IMR-90 (cell line): ENCODE results near the gene USP25. TPM values are rescaled to one million over a fixed set of nuclear protein-coding genes. Genes with fewer than 3 reads are reported as not detected.

Experiments
- ATAC-seq: fragments of 200-7000 bp; cut with Tn5 transposase; 2 replicates; pipeline ENCODE4 v1.9.1; 2020; ENCODE audit warnings: low read depth, mild to moderate bottlenecking, moderate library complexity
- BruUV-seq: library from RNA; stranded (reverse); fragments of 400-500 nt; replicated peaks from 2 replicates; lab custom pipeline; 2021; lab: Mats Ljungman, UMichigan
- CTCF ChIA-PET: fragments of 300-600 bp; formaldehyde crosslinking; extraction: SDS; loops from one replicate; lab custom pipeline; 2021; ENCODE audit warnings: antibody characterized with exemption; lab: Yijun Ruan, JAX
- POLR2A ChIA-PET: fragments of 300-600 bp; sonication (Branson Sonifier 250); formaldehyde crosslinking; loops from one replicate; lab custom pipeline; 2022; ENCODE audit warnings: antibody characterized with exemption; ENCODE audit not compliant: unreplicated experiment; lab: Charles Lee
- DNase-seq: peaks from one replicate; pipeline ENCODE4 v3.0.0; 2013
- H2AFZ ChIP-seq: replicated peaks from 2 replicates; pipeline ENCODE3; 2013; ENCODE audit warnings: low read length, mild to moderate bottlenecking; ENCODE audit not compliant: poor library complexity
- H2AK5ac ChIP-seq: 2 replicates; pipeline ENCODE4 v1.6.1; 2013; ENCODE audit warnings: low read depth, low read length, inconsistent platforms
- H2AK9ac ChIP-seq: replicated peaks from 2 replicates; pipeline ENCODE3; 2013; ENCODE audit warnings: mild to moderate bottlenecking, low read depth, low read length, moderate library complexity; ENCODE audit not compliant: poor library complexity
- H2BK120ac ChIP-seq: 2 replicates; pipeline ENCODE4 v1.6.1; 2013; ENCODE audit warnings: low read depth, low read length, inconsistent platforms
- H2BK15ac ChIP-seq: 3 replicates; pipeline ENCODE4 v1.6.1; 2013; ENCODE audit warnings: low read depth, low read length, inconsistent platforms
- H2BK20ac ChIP-seq: 2 replicates; pipeline ENCODE4 v1.6.1; 2013; ENCODE audit warnings: low read depth, mild to moderate bottlenecking, inconsistent platforms, low read length, moderate library complexity
- H2BK5ac ChIP-seq: 2 replicates; pipeline ENCODE4 v1.6.1; 2013; ENCODE audit warnings: mild to moderate bottlenecking, low read depth, low read length, inconsistent platforms; ENCODE audit not compliant: poor library complexity, severe bottlenecking
- H3K14ac ChIP-seq: replicated peaks from 2 replicates; pipeline ENCODE4 v1.6.1; 2013; ENCODE audit warnings: low read depth, low read length, inconsistent platforms
- H3K18ac ChIP-seq: 2 replicates; pipeline ENCODE4 v1.6.1; 2013; ENCODE audit warnings: low read depth, low read length, control low read depth
- H3K23ac ChIP-seq: 2 replicates; pipeline ENCODE4 v1.6.1; 2013; ENCODE audit warnings: low read depth, low read length, inconsistent platforms
- H3K27ac ChIP-seq: 2 replicates; pipeline ENCODE4 v1.5.1; 2013; ENCODE audit warnings: mild to moderate bottlenecking, control low read depth, low read length; ENCODE audit not compliant: insufficient read depth
- H3K27me3 ChIP-seq: 2 replicates; pipeline ENCODE4 v1.6.1; 2013; ENCODE audit warnings: low read length; ENCODE audit not compliant: control insufficient read depth, insufficient read depth
- H3K36me3 ChIP-seq: 2 replicates; pipeline ENCODE4 v1.6.1; 2013; ENCODE audit warnings: low read length, mixed read lengths; ENCODE audit not compliant: control insufficient read depth, insufficient read depth
- H3K4ac ChIP-seq: 2 replicates; pipeline ENCODE4 v1.6.1; 2013; ENCODE audit warnings: low read depth, low read length, inconsistent platforms
- H3K4me1 ChIP-seq: 2 replicates; pipeline ENCODE4 v1.6.1; 2013; ENCODE audit warnings: low read length, mixed read lengths; ENCODE audit not compliant: control insufficient read depth, insufficient read depth
- H3K4me2 ChIP-seq: 2 replicates; pipeline ENCODE4 v1.6.1; 2013; ENCODE audit warnings: low read depth, mild to moderate bottlenecking, control low read depth, low read length, moderate library complexity
- H3K4me3 ChIP-seq: 2 replicates; pipeline ENCODE4 v1.5.1; 2013; ENCODE audit warnings: low read depth, mild to moderate bottlenecking, control low read depth, low read length, moderate library complexity; ENCODE audit not compliant: insufficient read depth
- H3K56ac ChIP-seq: 2 replicates; pipeline ENCODE4 v1.6.1; 2013; ENCODE audit warnings: low read length, inconsistent platforms; ENCODE audit not compliant: insufficient read depth; ENCODE audit errors: extremely low read depth
- H3K79me1 ChIP-seq, 2 experiments: 2 replicates each; pipeline ENCODE4 v1.6.1; 2013; ENCODE audit warnings: low read length in 2 of 2, inconsistent platforms in 1 of 2, low read depth in 1 of 2
- H3K9ac ChIP-seq: 2 replicates; pipeline ENCODE4 v1.6.1; 2013; ENCODE audit warnings: low read depth, low read length, control low read depth
- H3K9me1 ChIP-seq: 2 replicates; pipeline ENCODE4 v1.6.1; 2013; ENCODE audit warnings: low read length, inconsistent platforms; ENCODE audit not compliant: insufficient read depth
- H3K9me3 ChIP-seq: 2 replicates; pipeline ENCODE4 v1.6.1; 2013; ENCODE audit warnings: low read length; ENCODE audit not compliant: control insufficient read depth, insufficient read depth
- H4K20me1 ChIP-seq: 2 replicates; pipeline ENCODE4 v1.6.1; 2013; ENCODE audit warnings: low read length, inconsistent platforms; ENCODE audit not compliant: insufficient read depth
- H4K5ac ChIP-seq: 2 replicates; pipeline ENCODE4 v1.6.1; 2013; ENCODE audit warnings: mild to moderate bottlenecking, low read depth, low read length, control low read depth
- H4K8ac ChIP-seq, 2 experiments: 2 replicates each; pipeline ENCODE4 v1.6.1; 2013; ENCODE audit warnings: low read depth in 2 of 2, low read length in 2 of 2, control low read depth in 1 of 2, inconsistent platforms in 1 of 2
- H4K91ac ChIP-seq: 2 replicates; pipeline ENCODE4 v1.6.1; 2013; ENCODE audit warnings: low read depth, low read length, inconsistent platforms; ENCODE audit not compliant: insufficient read depth
- MAZ ChIP-seq: IDR thresholded peaks from 2 replicates; pipeline ENCODE4 v1.6.1; 2012; ENCODE audit warnings: low read depth, mild to moderate bottlenecking, low read length, improper control_type of control experiment, moderate library complexity, borderline replicate concordance
- MXI1 ChIP-seq: IDR thresholded peaks from 2 replicates; pipeline ENCODE4 v1.6.1; 2012; ENCODE audit warnings: low read depth, mild to moderate bottlenecking, low read length, moderate library complexity, borderline replicate concordance
- SMC3 ChIP-seq: fragments of 150-350 bp; IDR thresholded peaks from 2 replicates; pipeline ENCODE4 v1.6.1; 2016; ENCODE audit warnings: low read depth, mild to moderate bottlenecking, antibody characterized with exemption, low read length, moderate library complexity
- WGBS, 2 experiments: methylation state at CpG; one replicate each; pipeline versions ENCODE4 v1.1.5 to v1.1.7; 2013; ENCODE audit warnings: missing lambda C conversion rate in 2 of 2; ENCODE audit not compliant: insufficient read length in 1 of 2; ENCODE audit errors: extremely low coverage in 2 of 2; 5-methylcytosine and 5-hydroxymethylcytosine counted together
- dilution Hi-C: fragments of 300-500 bp; cut with HindIII; formaldehyde crosslinking; loops from one replicate; pipeline ENCODE4 v1.14.3; 2018; ENCODE audit warnings: low sequenced_read_pairs; ENCODE audit not compliant: unreplicated experiment
- in situ Hi-C: fragments of 300-500 bp; cut with MboI; formaldehyde crosslinking; loops from 3 replicates; pipeline ENCODE4 v1.14.3; 2019; ENCODE audit warnings: low sequenced_read_pairs, inconsistent platforms, mixed read lengths
- intact Hi-C: fragments of 100-400 bp; cut with micrococcal nuclease; formaldehyde crosslinking; loops from 2 replicates; pipeline ENCODE4 v1.10.0; 2022
- polyA plus RNA-seq, 3 experiments: library from polyadenylated mRNA; depleted of rRNA; stranded (reverse); fragments of >200 nt; gene quantifications; 2 replicates each; pipeline ENCODE4 v1.2.3, GENCODE V29; 2012; ENCODE audit warnings: low replicate concordance in 1 of 3
- total RNA-seq: library from RNA; depleted of rRNA; stranded (reverse); fragments of >200 nt; gene quantifications from 2 replicates; pipeline ENCODE4 v1.2.3, GENCODE V29; 2012

USP25 gene
- total and polyA plus RNA-seq, 2 of the 4 experiments (the other 2 are of a cell fraction): 9.3 to 23.3 TPM

DNA sequence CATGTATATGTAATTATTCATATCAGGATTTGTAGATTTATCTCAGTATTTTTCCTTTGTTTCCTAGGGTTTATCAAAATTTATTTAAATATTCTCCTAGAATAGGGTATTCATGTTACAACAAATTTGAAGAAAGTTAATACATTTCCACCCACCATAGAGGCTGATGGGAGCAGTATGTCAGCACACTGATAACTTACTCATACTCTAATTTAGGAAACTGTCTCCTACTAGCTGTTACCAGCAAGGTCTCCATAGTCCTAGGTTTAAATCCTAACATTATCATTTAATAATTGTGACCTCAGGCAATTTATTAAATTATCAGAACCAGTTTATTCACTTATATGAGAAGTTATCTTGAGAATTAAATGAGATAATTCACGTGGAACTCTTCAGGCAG lies 127.0 kb downstream of the USP25 start:
- Histone ChIP-seq H3K4me1 (no peaks in the 10 kb centered on the region), H2AK5ac (no peak overlapping the region), H3K4me3 (no peak overlapping the region), H4K8ac (no peak overlapping the region), H3K27me3 (no peaks in the 10 kb centered on the region), H3K9me1 (no peaks in the 10 kb centered on the region), H3K18ac (no peak overlapping the region), H3K27ac (no peak overlapping the region), H3K9me3 (no peaks in the 10 kb centered on the region), H4K20me1 (no peaks in the 10 kb centered on the region), H3K23ac (no peak overlapping the region), H3K56ac (no peak overlapping the region), H2BK120ac (no peak overlapping the region), H3K9ac (no peak overlapping the region), H2AK9ac (no peak overlapping the region), H3K36me3 (0 out of 2 replicates have a peak, but pooled peaks cover 1% of the 10 kb centered on the region), H3K14ac (no peak overlapping the region), H2BK15ac (no peak overlapping the region), H3K4ac (no peak overlapping the region), H4K91ac (no peak overlapping the region), H2BK20ac (no peak overlapping the region), H4K5ac (no peak overlapping the region), H3K79me1 (peaks cover 0 to 2% of the 10 kb centered on the region in 2 experiments; a peak in 1 of 4 replicates), H2BK5ac (no peak overlapping the region), H2AFZ (no peak overlapping the region), H3K4me2 (no peak overlapping the region)
- CTCF ChIA-PET: no interaction called here
- ATAC-seq (no peak), DNase-seq (no peak)
- POLR2A ChIA-PET: no interaction called here
- no peak for TF ChIP-seq SMC3
- no peak for TF ChIP-seq MXI1
- TF ChIP-seq MAZ: no peak
- no TSS peak for BruUV-seq
- intact Hi-C loops (no loop called here), in situ Hi-C loops (no loop called here), dilution Hi-C loops (no loop called here)
- no CpG with 5 or more reads among the region's 1 CpG for WGBS, 2 experiments
